ENCODE measurements around the gene SHC2. TPM values are rescaled to one million over a fixed set of nuclear protein-coding genes. Genes with fewer than 3 reads are reported as not detected.

SHC2 gene
- total and polyA plus RNA-seq, 2 of the 8 experiments (the other 6 are each of a cell fraction or from before 2014, with no cell fraction given) = 4.4 to 7.3 TPM

- TF ChIP-seq, protein P1, sequence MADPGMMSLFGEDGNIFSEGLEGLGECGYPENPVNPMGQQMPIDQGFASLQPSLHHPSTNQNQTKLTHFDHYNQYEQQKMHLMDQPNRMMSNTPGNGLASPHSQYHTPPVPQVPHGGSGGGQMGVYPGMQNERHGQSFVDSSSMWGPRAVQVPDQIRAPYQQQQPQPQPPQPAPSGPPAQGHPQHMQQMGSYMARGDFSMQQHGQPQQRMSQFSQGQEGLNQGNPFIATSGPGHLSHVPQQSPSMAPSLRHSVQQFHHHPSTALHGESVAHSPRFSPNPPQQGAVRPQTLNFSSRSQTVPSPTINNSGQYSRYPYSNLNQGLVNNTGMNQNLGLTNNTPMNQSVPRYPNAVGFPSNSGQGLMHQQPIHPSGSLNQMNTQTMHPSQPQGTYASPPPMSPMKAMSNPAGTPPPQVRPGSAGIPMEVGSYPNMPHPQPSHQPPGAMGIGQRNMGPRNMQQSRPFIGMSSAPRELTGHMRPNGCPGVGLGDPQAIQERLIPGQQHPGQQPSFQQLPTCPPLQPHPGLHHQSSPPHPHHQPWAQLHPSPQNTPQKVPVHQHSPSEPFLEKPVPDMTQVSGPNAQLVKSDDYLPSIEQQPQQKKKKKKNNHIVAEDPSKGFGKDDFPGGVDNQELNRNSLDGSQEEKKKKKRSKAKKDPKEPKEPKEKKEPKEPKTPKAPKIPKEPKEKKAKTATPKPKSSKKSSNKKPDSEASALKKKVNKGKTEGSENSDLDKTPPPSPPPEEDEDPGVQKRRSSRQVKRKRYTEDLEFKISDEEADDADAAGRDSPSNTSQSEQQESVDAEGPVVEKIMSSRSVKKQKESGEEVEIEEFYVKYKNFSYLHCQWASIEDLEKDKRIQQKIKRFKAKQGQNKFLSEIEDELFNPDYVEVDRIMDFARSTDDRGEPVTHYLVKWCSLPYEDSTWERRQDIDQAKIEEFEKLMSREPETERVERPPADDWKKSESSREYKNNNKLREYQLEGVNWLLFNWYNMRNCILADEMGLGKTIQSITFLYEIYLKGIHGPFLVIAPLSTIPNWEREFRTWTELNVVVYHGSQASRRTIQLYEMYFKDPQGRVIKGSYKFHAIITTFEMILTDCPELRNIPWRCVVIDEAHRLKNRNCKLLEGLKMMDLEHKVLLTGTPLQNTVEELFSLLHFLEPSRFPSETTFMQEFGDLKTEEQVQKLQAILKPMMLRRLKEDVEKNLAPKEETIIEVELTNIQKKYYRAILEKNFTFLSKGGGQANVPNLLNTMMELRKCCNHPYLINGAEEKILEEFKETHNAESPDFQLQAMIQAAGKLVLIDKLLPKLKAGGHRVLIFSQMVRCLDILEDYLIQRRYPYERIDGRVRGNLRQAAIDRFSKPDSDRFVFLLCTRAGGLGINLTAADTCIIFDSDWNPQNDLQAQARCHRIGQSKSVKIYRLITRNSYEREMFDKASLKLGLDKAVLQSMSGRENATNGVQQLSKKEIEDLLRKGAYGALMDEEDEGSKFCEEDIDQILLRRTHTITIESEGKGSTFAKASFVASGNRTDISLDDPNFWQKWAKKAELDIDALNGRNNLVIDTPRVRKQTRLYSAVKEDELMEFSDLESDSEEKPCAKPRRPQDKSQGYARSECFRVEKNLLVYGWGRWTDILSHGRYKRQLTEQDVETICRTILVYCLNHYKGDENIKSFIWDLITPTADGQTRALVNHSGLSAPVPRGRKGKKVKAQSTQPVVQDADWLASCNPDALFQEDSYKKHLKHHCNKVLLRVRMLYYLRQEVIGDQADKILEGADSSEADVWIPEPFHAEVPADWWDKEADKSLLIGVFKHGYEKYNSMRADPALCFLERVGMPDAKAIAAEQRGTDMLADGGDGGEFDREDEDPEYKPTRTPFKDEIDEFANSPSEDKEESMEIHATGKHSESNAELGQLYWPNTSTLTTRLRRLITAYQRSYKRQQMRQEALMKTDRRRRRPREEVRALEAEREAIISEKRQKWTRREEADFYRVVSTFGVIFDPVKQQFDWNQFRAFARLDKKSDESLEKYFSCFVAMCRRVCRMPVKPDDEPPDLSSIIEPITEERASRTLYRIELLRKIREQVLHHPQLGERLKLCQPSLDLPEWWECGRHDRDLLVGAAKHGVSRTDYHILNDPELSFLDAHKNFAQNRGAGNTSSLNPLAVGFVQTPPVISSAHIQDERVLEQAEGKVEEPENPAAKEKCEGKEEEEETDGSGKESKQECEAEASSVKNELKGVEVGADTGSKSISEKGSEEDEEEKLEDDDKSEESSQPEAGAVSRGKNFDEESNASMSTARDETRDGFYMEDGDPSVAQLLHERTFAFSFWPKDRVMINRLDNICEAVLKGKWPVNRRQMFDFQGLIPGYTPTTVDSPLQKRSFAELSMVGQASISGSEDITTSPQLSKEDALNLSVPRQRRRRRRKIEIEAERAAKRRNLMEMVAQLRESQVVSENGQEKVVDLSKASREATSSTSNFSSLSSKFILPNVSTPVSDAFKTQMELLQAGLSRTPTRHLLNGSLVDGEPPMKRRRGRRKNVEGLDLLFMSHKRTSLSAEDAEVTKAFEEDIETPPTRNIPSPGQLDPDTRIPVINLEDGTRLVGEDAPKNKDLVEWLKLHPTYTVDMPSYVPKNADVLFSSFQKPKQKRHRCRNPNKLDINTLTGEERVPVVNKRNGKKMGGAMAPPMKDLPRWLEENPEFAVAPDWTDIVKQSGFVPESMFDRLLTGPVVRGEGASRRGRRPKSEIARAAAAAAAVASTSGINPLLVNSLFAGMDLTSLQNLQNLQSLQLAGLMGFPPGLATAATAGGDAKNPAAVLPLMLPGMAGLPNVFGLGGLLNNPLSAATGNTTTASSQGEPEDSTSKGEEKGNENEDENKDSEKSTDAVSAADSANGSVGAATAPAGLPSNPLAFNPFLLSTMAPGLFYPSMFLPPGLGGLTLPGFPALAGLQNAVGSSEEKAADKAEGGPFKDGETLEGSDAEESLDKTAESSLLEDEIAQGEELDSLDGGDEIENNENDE (IDR thresholded peaks at IDR 0.05; ENCODE audit: insufficient replicate concordance, low read length) = no peak
- TF ChIP-seq CREB1 (IDR thresholded peaks at IDR 0.05) (peak; percentile 50; the same call in 1 of the 2 replicates), TEAD4 (IDR thresholded peaks at IDR 0.05; ENCODE audit: low read depth, low read length) (no peak), POLR2A (IDR thresholded peaks at IDR 0.05; ENCODE audit: control extremely low read depth in 1 of 2, low read depth in 2 of 2, low read length in 2 of 2) (peak in 1 of 2 experiments; percentile 58; a peak in 1 of 3 replicates), SRF (IDR thresholded peaks at IDR 0.05; ENCODE audit: low read depth, low read length) (no peak), CEBPB (IDR thresholded peaks at IDR 0.05; ENCODE audit: low read depth, low read length) (no peak), JUND (IDR thresholded peaks at IDR 0.05; ENCODE audit: low read length) (no peak), FOSL1 (IDR thresholded peaks at IDR 0.05; ENCODE audit: insufficient read depth, low read depth, low read length) (no peak)
- TF ChIP-seq, protein P2, sequence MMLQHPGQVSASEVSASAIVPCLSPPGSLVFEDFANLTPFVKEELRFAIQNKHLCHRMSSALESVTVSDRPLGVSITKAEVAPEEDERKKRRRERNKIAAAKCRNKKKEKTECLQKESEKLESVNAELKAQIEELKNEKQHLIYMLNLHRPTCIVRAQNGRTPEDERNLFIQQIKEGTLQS (IDR thresholded peaks at IDR 0.05; ENCODE audit: insufficient read depth, low read depth, low read length) = no peak
- TF ChIP-seq, protein P3, sequence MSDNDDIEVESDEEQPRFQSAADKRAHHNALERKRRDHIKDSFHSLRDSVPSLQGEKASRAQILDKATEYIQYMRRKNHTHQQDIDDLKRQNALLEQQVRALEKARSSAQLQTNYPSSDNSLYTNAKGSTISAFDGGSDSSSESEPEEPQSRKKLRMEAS (IDR thresholded peaks at IDR 0.05) = peak; percentile 19; the same call in 1 of the 2 replicates
These were observed 27.9 kb upstream of the SHC2 start (continued) for GRCh38 chr19:488505-489417.

All from H1 (cell line).